Heart left ventricle (tissue), 16 donors: Measurements from ENCODE around the gene PEX26. TPM values are rescaled to one million over a fixed set of nuclear protein-coding genes. Genes with fewer than 3 reads are reported as not detected.
A peak's percentile ranks its signal among the peaks of the same experiment; 100 is the strongest.

Experiments
- ATAC-seq, 4 donors: fragments of 200-7000 bp; cut with Tn5 transposase; one replicate each; pipeline ENCODE4 v1.9.1; 2020 to 2022; ENCODE audit warnings: moderate library complexity in 4 of 4, mild to moderate bottlenecking in 3 of 4, moderate number of reproducible peaks in 1 of 4
- DNase-seq, 5 donors: peaks; one replicate each; pipeline ENCODE4 v3.0.0-alpha.2; 2020
- H3K27ac ChIP-seq, 12 donors: fragments of 200-600 bp; sonication (generic) in 4 of 12; one replicate each; pipeline versions ENCODE4 v1.5.0 to v1.8.0; 2016 to 2022; ENCODE audit warnings: mild to moderate bottlenecking in 2 of 12
- H3K27me3 ChIP-seq, 9 donors: fragments of 200-600 bp; sonication (generic) in 2 of 9; one replicate each; pipeline versions ENCODE4 v1.5.1 to v1.8.0; 2016 to 2022; ENCODE audit warnings: mild to moderate bottlenecking in 3 of 9
- H3K36me3 ChIP-seq, 9 donors: fragments of 200-600 bp; sonication (generic) in 2 of 9; one replicate each; pipeline versions ENCODE4 v1.5.0 to v1.8.0; 2018 to 2022; ENCODE audit warnings: mild to moderate bottlenecking in 2 of 9
- H3K4me1 ChIP-seq, 12 donors: fragments of 200-600 bp; sonication (generic) in 4 of 12; one replicate each; pipeline versions ENCODE4 v1.5.0 to v1.8.0; 2016 to 2022; ENCODE audit warnings: mild to moderate bottlenecking in 3 of 12
- H3K4me3 ChIP-seq, 12 donors: fragments of 200-600 bp; sonication (generic) in 4 of 12; one replicate each; pipeline versions ENCODE4 v1.5.0 to v1.8.0; 2017 to 2022; ENCODE audit warnings: mild to moderate bottlenecking in 9 of 12, moderate library complexity in 4 of 12
- H3K9me3 ChIP-seq, 12 donors: fragments of 200-600 bp; sonication (generic) in 4 of 12; one replicate each; pipeline versions ENCODE4 v1.5.0 to v1.8.0; 2016 to 2022; ENCODE audit warnings: mild to moderate bottlenecking in 1 of 12
- CTCF ChIP-seq, 12 donors: fragments of 200-600 bp; sonication (generic) in 4 of 12; IDR thresholded peaks; one replicate each; pipeline versions ENCODE4 v1.5.0 to v1.8.0; 2018 to 2022; ENCODE audit warnings: antibody characterized with exemption in 12 of 12, mild to moderate bottlenecking in 5 of 12
- POLR2A ChIP-seq, 2 donors: fragments of 450-650 bp; IDR thresholded peaks; one replicate each; pipeline ENCODE4 v1.6.1; 2017; ENCODE audit warnings: antibody characterized with exemption in 2 of 2, mild to moderate bottlenecking in 2 of 2, moderate library complexity in 2 of 2
- WGBS, 4 donors: extraction: QIAGEN DNeasy Blood & Tissue Kit in 2 of 4; methylation state at CpG; one replicate each; pipeline versions ENCODE4 v1.1.5 to v1.1.7; 2013 to 2018; 5-methylcytosine and 5-hydroxymethylcytosine counted together
- intact Hi-C, 10 donors: fragments of 100-400 bp; cut with DNase I; formaldehyde crosslinking; loops; one replicate each; pipeline versions ENCODE4 v1.11.1 to v1.14.2; 2022
- polyA plus RNA-seq, 2 donors: library from polyadenylated mRNA; stranded (reverse); fragments of 200-250 nt; gene quantifications; one replicate each; pipeline ENCODE4 v1.2.3, GENCODE V29; 2013
- total RNA-seq, 9 donors: library from RNA; depleted of rRNA in 2 of 9; stranded (reverse); fragments of >200 nt in 2 of 9; fragmentation: NEBNext Ultra II Directional in 3 of 9; extraction: Animal tissue kit (Norgen Biotek cat#: 25700) in 3 of 9; gene quantifications; one replicate each; pipeline versions ENCODE4 v1.1.0 to v1.2.4, GENCODE V29; 2016 to 2023
- donor health status: ischemic (EF 13 %, LVEDD 7.1; RV severe dilation, severe dysfunction).
- donor health status: healthy with polysubstance abuse.
- donor health status: DM: no; HTN: yes; CAD: no.
- donor health status: DM: no; HTN: no; CAD: no.
- donor health status: ischemic (EF 25% LVEDD 6.9; RV normal size, moderate dysfunction).
- donor health status: ischemic (EF 25% LVEDD 5.7; RV mildly dilated, moderate dysfunction).
- donor health status: healthy.
- donor health status: DM: yes; HTN: yes; CAD: no.
- donor health status: ischemic (EF 35%, LVEDD 5.7; RV mildly dilated, moderate dysfunction).
- donor health status: nonischemic (EF 11% LVEDD 7.7; RV severe dilation, severe dysfunction).
- donor health status: DM: yes; HTN: yes; CAD: no.
- donor health status: PGD.
- donor health status: ischemic (EF 29% LVEDD 5.4; RV normal size, mild dysfunction).
- donor health status: nonischemic (EF 23%, LVEDD 6.1; RV moderate dilation, normal function).

The PEX26 gene
- total and polyA plus RNA-seq, 11 donors: 11.7 to 27.3 (median 21.9) TPM

GRCh38 chr22:18044548-18045271, 33.1 kb upstream of the PEX26 start:
- peaks cover 0 to 8% (median 0%) of the 10 kb centered on the region in 9 donors for H3K27me3 ChIP-seq
- no peak for TF ChIP-seq CTCF (IDR thresholded peaks at IDR 0.05)
- TF ChIP-seq POLR2A (IDR thresholded peaks at IDR 0.05): no peak
- H3K4me3 ChIP-seq: no peak overlapping the region
- peak; percentile 71 to 87 (median 76) for DNase-seq
- H3K4me1 ChIP-seq: peaks cover 0 to 30% (median 15%) of the 10 kb centered on the region in 12 donors
- intact Hi-C loops: no loop called here
- peak; percentile 88 to 95 (median 93) for ATAC-seq
- no peaks in the 10 kb centered on the region for H3K9me3 ChIP-seq
- H3K27ac ChIP-seq: peak overlapping the region in 11 of 12 donors; percentile 31 to 83 (median 67)
- no peaks in the 10 kb centered on the region for H3K36me3 ChIP-seq
- 32 to 45% (median 35%) methylated on average over 11 of the region's 11 CpGs for WGBS, 4 donors

GRCh38 chr22:18045794-18046193, 32.0 kb upstream of the PEX26 start:
- no peaks in the 10 kb centered on the region for H3K36me3 ChIP-seq
- ATAC-seq (no peak), DNase-seq (no peak)
- no peak overlapping the region for H3K4me3 ChIP-seq
- no peaks in the 10 kb centered on the region for H3K9me3 ChIP-seq
- H3K4me1 ChIP-seq: peaks cover 0 to 30% (median 15%) of the 10 kb centered on the region in 12 donors
- 91 to 98% (median 96%) methylated on average over 4 of the region's 4 CpGs for WGBS, 4 donors
- intact Hi-C loops: no loop called here
- no peak overlapping the region for H3K27ac ChIP-seq
- TF ChIP-seq POLR2A (IDR thresholded peaks at IDR 0.05): no peak
- no peak for TF ChIP-seq CTCF (IDR thresholded peaks at IDR 0.05)
- H3K27me3 ChIP-seq: peaks cover 0 to 8% (median 0%) of the 10 kb centered on the region in 9 donors

- Histone ChIP-seq H3K9me3 (no peaks in the 10 kb centered on the region), H3K36me3 (no peaks in the 10 kb centered on the region), H3K27me3 (peaks cover 0 to 8% (median 0%) of the 10 kb centered on the region in 9 donors), H3K4me3 (peak overlapping the region in 2 of 12 donors; percentile 22 to 36), H3K4me1 (peaks cover 0 to 24% (median 12%) of the 10 kb centered on the region in 12 donors), H3K27ac (peak overlapping the region in 2 of 12 donors; percentile 3 to 51)
- TF ChIP-seq POLR2A (IDR thresholded peaks at IDR 0.05) (no peak), CTCF (IDR thresholded peaks at IDR 0.05) (no peak)
- WGBS, 4 donors: 85 to 92% (median 91%) methylated on average over 9 of the region's 9 CpGs
- intact Hi-C loops: no loop called here
- ATAC-seq: no peak
- no peak for DNase-seq
Observed at GRCh38 chr22:18048041-18048440, 29.7 kb upstream of the PEX26 start.

- no peak for ATAC-seq
- WGBS, 4 donors: 55 to 74% (median 61%) methylated on average over 25 to 29 of the region's 29 CpGs
- Histone ChIP-seq H3K9me3 (no peaks in the 10 kb centered on the region), H3K27me3 (peaks cover 0 to 8% (median 0%) of the 10 kb centered on the region in 9 donors), H3K36me3 (no peaks in the 10 kb centered on the region), H3K4me1 (peaks cover 0 to 19% (median 12%) of the 10 kb centered on the region in 12 donors), H3K27ac (peak overlapping the region in 2 of 12 donors; percentile 3 to 51), H3K4me3 (peak overlapping the region in 2 of 12 donors; percentile 22 to 36)
- intact Hi-C loops: no loop called here
- no peak for DNase-seq
- TF ChIP-seq POLR2A (IDR thresholded peaks at IDR 0.05): no peak
- no peak for TF ChIP-seq CTCF (IDR thresholded peaks at IDR 0.05)
Observed at GRCh38 chr22:18048441-18048898, 29.3 kb upstream of the PEX26 start.
